ENCODE data around the gene PTPN20. TPM values are rescaled to one million over a fixed set of nuclear protein-coding genes. Genes with fewer than 3 reads are reported as not detected.
"Not testable (repeated sequence)": the region's sequence is repeated elsewhere in the genome, so short reads cannot be mapped to it uniquely, and the experiment has no call there.

Gene PTPN20
- total and polyA plus RNA-seq, 11 donors = 4.0 to 18.1 (median 13.3) TPM

DNA sequence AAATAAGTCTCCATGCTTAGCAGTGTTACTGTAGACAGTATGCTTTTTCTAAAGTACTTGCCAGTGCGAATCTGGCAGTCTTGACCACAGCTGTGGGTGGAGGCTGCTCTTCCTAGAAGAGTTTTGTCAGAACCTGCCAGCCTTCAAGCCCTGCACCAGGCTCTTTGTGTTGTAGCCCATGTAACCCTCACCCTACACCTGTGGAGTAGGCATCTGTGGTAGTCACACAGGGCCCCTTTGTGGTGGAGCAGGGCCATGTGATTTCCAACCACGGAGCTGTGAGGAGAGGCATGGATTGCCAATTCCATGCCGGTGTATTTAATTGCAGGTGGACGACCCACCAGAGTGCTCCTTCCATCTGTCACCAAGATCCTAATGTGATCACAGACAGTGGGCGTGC lies 7.4 kb upstream of the PTPN20 start:
- H3K36me3 ChIP-seq; H3K27ac ChIP-seq; H3K27me3 ChIP-seq; H3K9me3 ChIP-seq; H3K4me1 ChIP-seq; ATAC-seq; intact Hi-C loops (cut with DNase I); H3K4me3 ChIP-seq; DNase-seq: not testable (repeated sequence)
- WGBS, 4 donors = 60 to 96% (median 89%) methylated on average over 1 to 2 of the region's 5 CpGs; no CpG with 5 or more reads in 1 of the 4 donors

DNA sequence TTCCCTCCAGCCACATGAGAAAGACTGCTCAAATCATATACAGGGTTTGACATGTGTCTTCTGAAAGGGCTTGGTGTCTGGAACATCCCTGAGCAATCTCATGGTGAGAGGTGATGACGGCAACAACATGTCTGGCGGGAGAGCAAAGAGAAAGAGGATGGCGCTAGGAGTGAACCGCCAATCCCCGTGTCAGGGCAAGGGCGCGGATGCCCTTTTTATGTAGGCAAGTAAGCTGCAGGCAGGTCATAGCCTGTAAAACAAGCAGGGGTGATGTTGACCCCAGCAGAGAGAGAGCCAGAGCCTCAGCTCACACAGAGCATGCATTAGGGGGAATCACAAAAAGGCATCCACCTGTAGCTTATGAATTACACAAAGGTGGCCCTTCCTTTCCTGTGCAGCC lies 4.9 kb upstream of the PTPN20 start:
- 86 to 90% methylated on average over 5 to 6 of the region's 7 CpGs; no CpG with 5 or more reads in 2 of the 4 donors for WGBS, 4 donors
- H3K4me3 ChIP-seq; H3K27me3 ChIP-seq; H3K27ac ChIP-seq; ATAC-seq; H3K4me1 ChIP-seq; intact Hi-C loops (cut with DNase I); H3K36me3 ChIP-seq; H3K9me3 ChIP-seq: not testable (repeated sequence)
- DNase-seq = peak in 1 of 5 donors; percentile 18

DNA sequence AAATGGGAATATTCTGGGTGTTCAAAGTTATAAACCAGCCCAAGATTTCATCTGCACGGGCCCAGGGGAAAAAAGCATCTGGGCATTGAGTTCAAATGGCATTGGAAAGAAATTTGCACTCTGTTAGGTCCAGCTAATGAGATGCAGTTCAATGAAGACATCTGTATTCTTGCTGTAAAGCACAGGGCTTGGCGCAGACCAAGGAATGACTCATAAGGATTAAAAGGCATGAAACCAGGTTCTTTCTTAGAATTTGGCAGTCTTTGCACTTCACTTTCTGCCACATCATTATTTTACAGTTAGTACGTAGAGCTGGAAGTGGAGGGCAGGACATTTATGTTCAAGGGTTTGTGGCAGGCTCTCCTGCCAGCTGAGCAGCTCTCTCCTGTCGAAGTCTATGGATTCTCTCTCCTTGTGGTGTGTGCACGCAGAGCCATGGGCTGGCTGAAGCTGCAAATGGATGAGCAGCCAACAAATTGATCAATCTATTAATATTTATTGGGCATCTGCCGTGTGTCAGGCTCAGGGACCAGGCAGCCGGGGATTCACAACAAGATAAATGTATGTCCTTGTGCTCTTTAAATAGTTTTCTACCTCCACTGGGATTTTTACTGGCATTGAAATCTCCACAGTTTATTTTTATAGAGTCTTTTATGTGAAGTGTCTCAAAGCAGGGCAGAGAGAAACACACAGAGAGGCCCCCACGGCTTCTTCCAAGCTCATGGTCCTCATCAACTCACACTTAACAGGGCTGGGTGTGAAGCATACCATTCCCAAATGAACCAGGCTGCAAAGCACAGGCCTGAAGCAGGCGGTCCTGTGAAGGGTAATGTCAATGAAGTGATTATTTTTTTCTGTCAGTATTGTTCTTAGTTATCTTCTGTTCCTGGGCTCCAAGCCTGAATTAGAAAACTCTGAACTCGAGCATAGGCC lies 3.8 kb upstream of the PTPN20 start:
- DNase-seq; H3K27me3 ChIP-seq; H3K36me3 ChIP-seq; H3K27ac ChIP-seq; H3K4me3 ChIP-seq; intact Hi-C loops (cut with DNase I); H3K4me1 ChIP-seq; H3K9me3 ChIP-seq: not testable (repeated sequence)
- WGBS, 4 donors = no CpG with 5 or more reads among the region's 10 CpGs
- ATAC-seq = peak in 1 of 4 donors; percentile 25

DNA sequence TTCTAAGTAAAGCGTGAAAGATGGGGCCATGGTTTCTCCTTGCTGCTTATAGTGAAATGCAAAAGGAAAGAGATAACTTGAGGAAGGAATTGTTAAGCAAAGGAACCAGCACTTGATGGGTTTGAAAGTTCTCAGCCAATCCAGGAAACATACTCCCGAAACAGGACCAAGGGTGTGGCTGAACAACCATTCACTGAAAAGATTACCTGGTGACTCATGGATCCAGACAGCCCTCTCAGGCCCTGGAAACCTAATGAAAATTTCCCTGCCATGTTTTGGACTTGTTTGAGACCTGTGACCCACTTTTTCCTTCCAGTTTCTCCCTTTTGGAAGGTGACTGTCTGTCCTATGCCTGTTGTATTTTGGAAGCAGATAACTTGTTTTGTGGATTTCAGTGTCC lies 11.3 kb downstream of the PTPN20 start:
- ATAC-seq; H3K9me3 ChIP-seq; H3K4me3 ChIP-seq; DNase-seq; H3K36me3 ChIP-seq; H3K27me3 ChIP-seq; H3K4me1 ChIP-seq; H3K27ac ChIP-seq; intact Hi-C loops (cut with DNase I): not testable (repeated sequence)
- WGBS, 4 donors = 47 to 54% methylated on average over 1 of the region's 2 CpGs; no CpG with 5 or more reads in 2 of the 4 donors

DNA sequence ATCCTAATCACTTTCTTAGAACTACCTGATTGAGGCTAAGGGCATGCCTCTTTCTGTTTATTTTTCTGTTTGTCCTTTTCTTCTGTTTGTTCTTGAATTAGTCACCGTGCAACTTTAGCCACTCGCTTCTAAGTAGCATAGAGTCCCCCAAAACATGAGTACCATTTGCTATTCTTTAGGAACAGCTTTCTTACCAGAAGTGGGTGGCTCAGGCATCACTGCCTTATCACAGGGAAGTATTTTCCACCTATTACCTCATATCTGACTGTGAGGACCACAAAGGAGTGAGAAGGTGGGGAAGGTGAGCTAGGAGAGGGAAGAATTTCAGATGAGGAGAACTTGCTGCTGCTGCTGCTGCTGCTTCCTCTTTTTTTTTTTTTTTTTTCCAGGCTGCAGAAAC lies 13.9 kb downstream of the PTPN20 start:
- DNase-seq; H3K36me3 ChIP-seq; H3K4me1 ChIP-seq; ATAC-seq; H3K27ac ChIP-seq; intact Hi-C loops (cut with DNase I); H3K4me3 ChIP-seq; H3K27me3 ChIP-seq; H3K9me3 ChIP-seq: not testable (repeated sequence)
- no CpG with 5 or more reads among the region's 2 CpGs for WGBS, 4 donors

DNA sequence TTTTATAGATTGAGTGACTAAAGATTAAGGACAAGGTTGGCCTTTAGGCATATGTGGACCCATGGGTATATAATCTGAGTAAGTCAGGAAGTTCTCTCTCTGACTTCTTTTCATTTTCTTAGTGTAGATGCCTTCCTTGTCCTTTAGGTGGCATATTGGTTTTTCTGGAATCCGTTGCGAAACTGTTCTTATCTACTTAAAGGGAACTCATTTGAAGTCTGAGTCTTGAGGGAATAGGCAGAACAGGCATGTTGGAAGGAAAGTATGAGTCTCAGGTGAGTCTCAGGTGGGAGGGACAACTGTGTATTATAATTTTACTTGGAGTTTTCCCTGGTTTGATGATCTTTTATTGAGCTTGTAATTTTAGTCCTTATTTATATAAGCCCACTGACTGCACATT lies 14.6 kb downstream of the PTPN20 start:
- H3K27ac ChIP-seq = not testable (repeated sequence)

DNA sequence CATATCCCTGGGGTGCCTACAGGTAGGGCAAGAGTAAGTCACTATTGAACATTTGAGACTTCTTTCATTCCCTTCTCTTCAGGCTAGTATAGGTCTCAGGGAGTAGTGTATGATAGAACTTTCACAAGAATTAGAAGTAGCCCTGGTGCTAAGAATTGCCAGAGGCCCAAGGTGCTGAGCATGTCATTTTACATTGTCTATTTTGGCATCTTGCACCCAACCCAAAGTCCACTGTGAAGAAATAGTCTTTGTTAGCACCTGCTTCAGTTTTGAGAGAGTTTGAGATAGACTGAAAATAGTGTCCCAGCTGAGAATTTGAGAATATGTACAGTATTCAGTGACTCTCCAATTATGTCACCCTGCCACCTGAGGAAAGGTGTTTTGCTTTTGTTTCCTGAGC lies 17.6 kb downstream of the PTPN20 start:
- H3K36me3 ChIP-seq; H3K27ac ChIP-seq; H3K4me1 ChIP-seq; H3K9me3 ChIP-seq; H3K4me3 ChIP-seq; DNase-seq; ATAC-seq; H3K27me3 ChIP-seq; intact Hi-C loops (cut with DNase I): not testable (repeated sequence)

More for the DNA sequence above, 14.6 kb downstream of the PTPN20 start:
- H3K9me3 ChIP-seq; DNase-seq; H3K27me3 ChIP-seq; H3K4me3 ChIP-seq; ATAC-seq; H3K36me3 ChIP-seq; H3K4me1 ChIP-seq; intact Hi-C loops (cut with DNase I): not testable (repeated sequence)
- 20 to 31% (median 28%) methylated on average over 2 of the region's 2 CpGs for WGBS, 4 donors

DNA sequence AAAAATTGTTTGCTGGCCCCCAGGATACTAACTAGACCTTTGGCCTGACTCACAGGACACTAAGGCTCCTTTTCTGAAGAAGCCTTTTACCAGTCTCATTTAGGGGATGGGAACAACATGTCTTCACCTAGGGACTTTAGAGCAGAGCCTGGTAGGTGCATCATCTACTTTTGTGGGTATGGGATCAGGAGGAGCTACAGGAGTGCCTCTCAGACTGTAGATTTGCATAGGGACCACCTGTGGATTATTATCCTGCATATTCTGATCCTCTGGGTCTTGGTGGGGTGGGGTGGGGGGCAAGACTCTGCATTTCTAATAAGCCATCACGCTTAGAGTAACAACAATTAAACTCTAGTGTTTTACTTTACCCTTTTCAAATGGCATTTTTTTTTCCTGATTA lies 21.2 kb downstream of the PTPN20 start:
- intact Hi-C loops (cut with DNase I); ATAC-seq; H3K27ac ChIP-seq; H3K27me3 ChIP-seq; H3K9me3 ChIP-seq; H3K4me3 ChIP-seq; H3K4me1 ChIP-seq; H3K36me3 ChIP-seq; DNase-seq: not testable (repeated sequence)
- WGBS, 4 donors = 64 to 93% (median 85%) methylated on average over 1 of the region's 1 CpG

DNA sequence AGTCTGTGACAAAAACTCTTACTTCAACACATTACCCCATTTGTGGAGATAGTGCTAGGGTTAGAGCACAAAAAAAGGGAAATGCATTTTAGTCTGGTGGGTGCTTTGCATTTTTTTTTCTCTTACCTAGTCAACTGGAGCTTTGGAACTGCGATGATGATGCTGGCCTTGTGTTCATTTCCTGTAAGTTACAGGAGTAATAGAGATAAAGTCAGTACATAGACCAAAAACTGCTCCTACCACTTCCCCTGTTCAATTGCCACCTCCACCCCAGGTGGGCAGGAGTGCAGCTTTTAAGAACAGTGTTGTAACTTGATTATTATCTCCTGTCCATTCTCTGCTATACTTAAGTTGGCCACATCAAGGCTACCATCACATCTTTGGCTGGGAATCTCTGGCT lies 29.9 kb downstream of the PTPN20 start:
- 89% methylated on average over 1 of the region's 1 CpG; no CpG with 5 or more reads in 3 of the 4 donors for whole genome bisulfite sequencing, 4 donors
- DNase-seq = not testable (repeated sequence)

DNA sequence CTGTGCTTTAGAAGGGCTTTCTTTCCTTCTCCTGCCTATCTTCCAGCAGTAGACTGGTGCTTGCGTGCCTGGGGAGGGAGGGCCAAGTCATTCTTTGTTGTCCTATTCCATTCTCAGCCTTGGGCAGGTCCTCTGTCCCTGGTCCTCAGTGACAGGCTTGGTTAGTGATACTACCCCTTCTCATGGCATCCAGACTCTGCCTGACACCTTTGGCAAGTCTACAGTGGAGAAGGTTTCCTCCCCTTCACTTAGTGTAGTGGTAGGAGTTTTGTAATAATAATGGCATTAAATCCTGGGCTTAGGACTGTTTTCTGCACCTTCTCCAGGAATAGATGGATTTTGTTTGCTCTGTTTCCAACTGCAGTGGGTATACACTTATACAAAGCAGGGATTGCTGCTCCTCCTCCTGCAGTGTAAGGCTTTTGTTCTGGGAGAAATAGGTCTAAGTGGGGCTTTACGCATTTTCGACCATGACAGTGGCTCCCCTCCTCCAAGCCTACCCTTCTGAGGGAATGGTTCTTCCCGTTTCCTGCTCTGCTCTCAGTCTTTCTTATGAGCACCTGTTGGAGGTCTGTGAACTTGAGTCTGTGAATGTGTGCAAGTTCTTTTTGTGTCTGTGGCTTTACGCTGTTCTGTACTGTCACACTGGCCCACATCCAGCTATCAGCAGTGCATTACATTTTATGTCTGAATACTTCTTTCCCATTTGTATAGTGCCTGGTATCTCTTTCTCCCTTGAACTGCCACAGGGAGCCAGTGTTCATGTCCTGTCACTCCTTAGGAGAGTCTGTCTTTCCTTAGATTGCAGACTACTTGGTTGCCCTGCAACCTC lies 37.7 kb downstream of the PTPN20 start:
- peak in 1 of 5 donors; percentile 4 for DNase-seq
- peak in 1 of 4 donors; percentile 45 for ATAC-seq
- H3K27me3 ChIP-seq; H3K36me3 ChIP-seq; H3K27ac ChIP-seq; H3K4me1 ChIP-seq; H3K4me3 ChIP-seq; intact Hi-C loops (cut with DNase I); H3K9me3 ChIP-seq: not testable (repeated sequence)
- WGBS, 4 donors = 35 to 100% (median 68%) methylated on average over 2 to 5 of the region's 5 CpGs

More for the DNA sequence above, 29.9 kb downstream of the PTPN20 start:
- H3K9me3 ChIP-seq; H3K36me3 ChIP-seq; H3K4me1 ChIP-seq; H3K27ac ChIP-seq; intact Hi-C loops (cut with DNase I); ATAC-seq; H3K27me3 ChIP-seq; H3K4me3 ChIP-seq: not testable (repeated sequence)

DNA sequence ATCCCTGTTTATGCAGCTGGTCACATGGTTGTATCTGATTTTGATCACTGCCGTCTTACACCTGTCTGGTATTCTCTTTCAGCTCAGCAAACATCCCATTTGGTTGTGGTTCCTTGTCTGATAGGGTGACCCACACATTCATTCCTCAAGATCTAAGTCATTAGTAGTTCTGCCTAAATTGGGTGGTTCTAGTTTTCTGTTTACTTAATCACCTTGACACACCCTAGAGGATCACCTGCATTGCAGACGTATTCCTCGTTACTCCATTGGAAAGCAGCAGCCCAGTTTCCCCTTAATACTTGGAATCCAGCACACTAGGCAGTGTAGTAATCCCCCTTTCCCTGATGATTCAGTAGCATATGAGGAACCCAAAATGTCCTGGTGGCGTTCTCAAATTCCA lies 41.3 kb downstream of the PTPN20 start:
- H3K9me3 ChIP-seq; H3K4me1 ChIP-seq; H3K27ac ChIP-seq; ATAC-seq; H3K36me3 ChIP-seq; intact Hi-C loops (cut with DNase I); H3K27me3 ChIP-seq; DNase-seq; H3K4me3 ChIP-seq: not testable (repeated sequence)
- WGBS, 4 donors = 91 to 93% (median 92%) methylated on average over 3 of the region's 4 CpGs
